ENCODE measurements around the gene FOXJ3. TPM values are rescaled to one million over a fixed set of nuclear protein-coding genes. Genes with fewer than 3 reads are reported as not detected.

Gene FOXJ3
- total RNA-seq, 2 donors from 2014 or later: 67.3 to 79.4 TPM

- WGBS, 2 experiments (ENCODE audit: insufficient coverage in 1 of 2, insufficient read length in 1 of 2): 87 to 97% methylated on average over 3 to 5 of the region's 5 CpGs
- Histone ChIP-seq H3K27me3 (ENCODE audit: control insufficient read depth, insufficient read depth, low read length, poor library complexity, severe bottlenecking) (no peaks in the 10 kb centered on the region), H3K4me3 (ENCODE audit: low read length) (no peak overlapping the region), H3K9me3 (ENCODE audit: control insufficient read depth, low read length) (no peaks in the 10 kb centered on the region), H3K36me3 (ENCODE audit: control insufficient read depth, insufficient read depth, low read length) (no peaks in the 10 kb centered on the region), H3K4me1 (ENCODE audit: control insufficient read depth, insufficient read depth, low read length) (peaks cover 16% of the 10 kb centered on the region), H3K9ac (ENCODE audit: extremely low read depth, low read length, poor library complexity, severe bottlenecking) (no peak overlapping the region), H3K27ac (ENCODE audit: low read depth, low read length) (no peak overlapping the region)
- H3K9me3 Mint-ChIP-seq: no peaks in the 10 kb centered on the region
- H3K27ac Mint-ChIP-seq: no peak overlapping the region
- no peak overlapping the region for H3K4me3 Mint-ChIP-seq
- peaks cover 21% of the 10 kb centered on the region for H3K27me3 Mint-ChIP-seq (ENCODE audit: insufficient read depth)
- no peak for DNase-seq
- peaks cover 15% of the 10 kb centered on the region for H3K4me1 Mint-ChIP-seq
- TF ChIP-seq CTCF (conservative IDR thresholded peaks at IDR 0.05): no peak
- H3K36me3 Mint-ChIP-seq (ENCODE audit: low read depth): no peaks in the 10 kb centered on the region
Observed at GRCh38 chr1:42162181-42162580, 172.9 kb downstream of the FOXJ3 start.

- H3K9me3 Mint-ChIP-seq: no peaks in the 10 kb centered on the region
- no peaks in the 10 kb centered on the region for H3K4me1 Mint-ChIP-seq
- Histone ChIP-seq H3K9ac (ENCODE audit: extremely low read depth, low read length, poor library complexity, severe bottlenecking) (no peak overlapping the region), H3K4me1 (ENCODE audit: control insufficient read depth, insufficient read depth, low read length) (no peaks in the 10 kb centered on the region), H3K9me3 (ENCODE audit: control insufficient read depth, low read length) (no peaks in the 10 kb centered on the region), H3K36me3 (ENCODE audit: control insufficient read depth, insufficient read depth, low read length) (no peaks in the 10 kb centered on the region), H3K4me3 (ENCODE audit: low read length) (no peak overlapping the region), H3K27me3 (ENCODE audit: control insufficient read depth, insufficient read depth, low read length, poor library complexity, severe bottlenecking) (no peaks in the 10 kb centered on the region), H3K27ac (ENCODE audit: low read depth, low read length) (no peak overlapping the region)
- no peaks in the 10 kb centered on the region for H3K36me3 Mint-ChIP-seq (ENCODE audit: low read depth)
- H3K27ac Mint-ChIP-seq: no peak overlapping the region
- peaks cover 23% of the 10 kb centered on the region for H3K27me3 Mint-ChIP-seq (ENCODE audit: insufficient read depth)
- DNase-seq: no peak
- WGBS, 2 experiments (ENCODE audit: insufficient coverage in 1 of 2, insufficient read length in 1 of 2): 94% methylated on average over 1 of the region's 2 CpGs; no CpG with 5 or more reads in 1 of the 2 experiments
- no peak overlapping the region for H3K4me3 Mint-ChIP-seq
- no peak for TF ChIP-seq CTCF (conservative IDR thresholded peaks at IDR 0.05)
Observed at GRCh38 chr1:42158189-42158588, 176.8 kb downstream of the FOXJ3 start.

- DNase-seq: peak; percentile 66
- Histone ChIP-seq H3K27me3 (ENCODE audit: control insufficient read depth, insufficient read depth, low read length, poor library complexity, severe bottlenecking) (no peaks in the 10 kb centered on the region), H3K9me3 (ENCODE audit: control insufficient read depth, low read length) (no peaks in the 10 kb centered on the region), H3K9ac (ENCODE audit: extremely low read depth, low read length, poor library complexity, severe bottlenecking) (no peak overlapping the region), H3K4me1 (ENCODE audit: control insufficient read depth, insufficient read depth, low read length) (no peaks in the 10 kb centered on the region), H3K4me3 (ENCODE audit: low read length) (no peak overlapping the region), H3K36me3 (ENCODE audit: control insufficient read depth, insufficient read depth, low read length) (no peaks in the 10 kb centered on the region), H3K27ac (ENCODE audit: low read depth, low read length) (no peak overlapping the region)
- no peaks in the 10 kb centered on the region for H3K9me3 Mint-ChIP-seq
- TF ChIP-seq CTCF (conservative IDR thresholded peaks at IDR 0.05): peak; percentile 59
- no peaks in the 10 kb centered on the region for H3K4me1 Mint-ChIP-seq
- no peak overlapping the region for H3K4me3 Mint-ChIP-seq
- WGBS, 2 experiments (ENCODE audit: insufficient coverage in 1 of 2, insufficient read length in 1 of 2): 81 to 90% methylated on average over 5 to 7 of the region's 7 CpGs
- H3K36me3 Mint-ChIP-seq (ENCODE audit: low read depth): no peaks in the 10 kb centered on the region
- peaks cover 19% of the 10 kb centered on the region for H3K27me3 Mint-ChIP-seq (ENCODE audit: insufficient read depth)
- no peak overlapping the region for H3K27ac Mint-ChIP-seq
Observed at GRCh38 chr1:42157667-42158066, 177.4 kb downstream of the FOXJ3 start.

Measured in endodermal cell (in vitro differentiated cells).